Cerebellar nuclear complex (tissue), 1 donor: Measurements from ENCODE around the gene PIEZO1.

Source experiments
- DNase-seq, 2 experiments: peaks; one replicate each; lab custom pipeline; 2025; lab: John Stamatoyannopoulos, UW

PIEZO1 gene

DNA sequence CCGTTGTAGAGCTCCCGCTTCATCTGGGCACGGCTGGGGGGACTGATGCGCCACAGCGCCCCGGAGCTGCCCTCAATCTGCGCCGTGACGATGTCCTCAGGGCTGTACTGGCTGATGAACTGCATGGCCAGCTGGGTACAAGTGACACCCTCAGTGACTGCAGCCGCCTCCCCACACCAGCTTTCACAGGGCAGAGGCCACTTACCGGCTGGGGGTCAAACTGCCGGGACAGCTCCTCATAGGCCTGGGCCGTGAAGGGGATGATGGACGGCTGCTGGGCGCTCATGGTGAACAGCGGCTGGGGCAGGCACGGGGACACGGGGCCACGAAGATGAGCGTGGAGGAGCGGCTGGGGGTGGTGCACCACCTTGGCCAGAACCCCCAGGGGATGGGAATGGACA lies 68.4 kb downstream of the PIEZO1 start:
- no peak for DNase-seq

DNA sequence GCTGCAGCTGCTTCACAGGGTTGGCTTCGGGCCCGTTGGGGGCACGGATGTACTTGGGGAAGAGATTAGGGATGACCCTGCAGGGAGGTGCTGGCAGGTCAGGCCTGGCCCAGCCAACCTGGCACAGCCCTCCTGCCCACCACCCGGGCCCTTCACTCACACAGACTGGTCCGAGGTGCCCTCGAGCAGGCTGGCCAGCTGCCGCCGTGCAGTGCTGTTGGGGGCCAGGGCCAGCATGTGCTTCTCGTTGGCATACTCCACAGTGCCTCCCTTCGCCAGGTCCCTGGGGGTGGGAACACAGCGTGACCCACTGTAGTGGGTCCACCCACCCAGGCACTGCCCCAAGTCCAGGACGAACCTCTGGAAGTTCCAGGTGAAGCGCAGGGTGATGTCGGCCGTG lies 68.8 kb downstream of the PIEZO1 start:
- DNase-seq = no peak

DNA sequence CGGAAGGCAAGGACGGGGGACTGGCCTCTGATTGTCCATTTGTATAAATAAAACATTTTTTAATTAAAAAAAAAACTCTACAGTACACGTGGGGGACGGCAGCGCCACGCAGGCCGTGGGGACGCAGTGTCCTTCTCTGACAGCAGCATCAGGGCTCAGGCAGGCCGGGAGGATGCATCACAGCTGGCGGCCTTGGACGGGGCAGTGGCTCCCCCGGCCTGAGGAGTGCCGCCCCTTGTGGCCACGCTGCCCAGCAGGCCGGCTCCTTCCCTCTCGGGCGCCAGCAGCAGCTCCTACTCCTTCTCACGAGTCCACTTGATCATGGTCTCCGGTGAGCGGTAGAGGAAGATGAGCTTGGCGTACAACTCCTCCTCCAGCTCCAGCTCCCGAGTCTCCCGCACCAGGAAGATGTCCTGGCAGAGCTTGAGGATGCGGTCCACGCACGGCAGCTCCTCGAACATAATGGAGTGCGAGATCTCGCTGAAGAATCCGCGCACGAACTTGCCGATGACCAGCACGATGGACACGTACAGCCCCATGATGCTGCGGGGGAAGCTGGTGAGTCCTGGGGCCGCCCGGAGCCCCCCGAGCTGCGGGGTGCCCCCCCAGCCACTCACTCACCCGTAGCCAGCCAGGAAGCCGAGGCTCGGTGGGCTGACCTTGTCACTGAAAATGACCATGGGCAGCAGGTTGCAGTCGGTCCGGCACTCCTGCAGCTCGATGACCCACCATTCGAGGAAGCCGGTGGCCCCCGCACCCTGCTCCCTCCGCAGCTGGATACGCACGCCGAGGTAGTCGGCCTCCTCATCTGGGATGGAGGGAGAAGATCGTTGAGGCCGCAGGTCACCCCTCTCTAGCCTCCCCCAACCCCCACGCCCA lies 69.5 kb downstream of the PIEZO1 start:
- DNase-seq = no peak

DNA sequence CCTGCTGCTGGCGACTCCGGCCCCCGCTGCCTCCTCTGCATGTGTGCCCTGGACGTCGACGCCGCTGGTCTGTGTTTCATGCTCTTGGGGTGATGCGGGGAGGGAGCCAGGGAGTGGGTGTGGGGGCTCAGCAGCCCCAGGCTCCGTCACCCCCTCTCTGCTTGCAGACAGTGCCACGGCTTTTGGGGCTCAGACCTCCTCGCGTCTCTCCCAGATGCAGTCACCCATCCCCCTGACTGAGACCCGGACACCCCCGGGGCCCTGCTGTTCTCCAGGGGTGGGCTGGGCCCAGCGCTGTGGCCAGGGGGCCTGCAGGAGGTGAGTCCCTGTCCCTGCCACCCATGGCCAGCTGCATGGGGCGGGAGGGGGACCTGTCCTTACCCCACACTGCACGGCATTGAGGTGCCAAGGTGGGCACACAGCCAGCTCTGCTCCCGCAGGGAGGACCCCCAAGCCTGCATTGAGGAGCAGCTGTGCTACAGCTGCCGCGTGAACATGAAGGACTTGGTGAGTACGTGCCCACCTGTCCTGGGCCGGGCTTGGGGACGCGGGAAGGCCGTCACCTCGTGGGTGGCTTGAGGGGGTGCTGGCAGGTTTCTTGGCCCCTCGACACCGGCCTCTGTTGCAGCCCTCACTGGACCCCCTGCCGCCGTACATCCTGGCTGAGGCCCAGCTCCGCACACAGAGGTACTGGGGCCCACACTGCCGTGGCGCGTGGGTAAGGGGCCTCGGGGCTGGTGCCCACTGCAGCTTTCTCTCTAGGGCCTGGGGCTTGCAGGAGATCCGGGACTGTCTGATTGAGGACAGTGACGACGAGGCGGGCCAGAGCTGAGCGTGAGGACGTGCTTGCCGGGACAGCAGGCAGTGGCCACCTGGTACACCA lies 70.4 kb downstream of the PIEZO1 start:
- DNase-seq = no peak

DNA sequence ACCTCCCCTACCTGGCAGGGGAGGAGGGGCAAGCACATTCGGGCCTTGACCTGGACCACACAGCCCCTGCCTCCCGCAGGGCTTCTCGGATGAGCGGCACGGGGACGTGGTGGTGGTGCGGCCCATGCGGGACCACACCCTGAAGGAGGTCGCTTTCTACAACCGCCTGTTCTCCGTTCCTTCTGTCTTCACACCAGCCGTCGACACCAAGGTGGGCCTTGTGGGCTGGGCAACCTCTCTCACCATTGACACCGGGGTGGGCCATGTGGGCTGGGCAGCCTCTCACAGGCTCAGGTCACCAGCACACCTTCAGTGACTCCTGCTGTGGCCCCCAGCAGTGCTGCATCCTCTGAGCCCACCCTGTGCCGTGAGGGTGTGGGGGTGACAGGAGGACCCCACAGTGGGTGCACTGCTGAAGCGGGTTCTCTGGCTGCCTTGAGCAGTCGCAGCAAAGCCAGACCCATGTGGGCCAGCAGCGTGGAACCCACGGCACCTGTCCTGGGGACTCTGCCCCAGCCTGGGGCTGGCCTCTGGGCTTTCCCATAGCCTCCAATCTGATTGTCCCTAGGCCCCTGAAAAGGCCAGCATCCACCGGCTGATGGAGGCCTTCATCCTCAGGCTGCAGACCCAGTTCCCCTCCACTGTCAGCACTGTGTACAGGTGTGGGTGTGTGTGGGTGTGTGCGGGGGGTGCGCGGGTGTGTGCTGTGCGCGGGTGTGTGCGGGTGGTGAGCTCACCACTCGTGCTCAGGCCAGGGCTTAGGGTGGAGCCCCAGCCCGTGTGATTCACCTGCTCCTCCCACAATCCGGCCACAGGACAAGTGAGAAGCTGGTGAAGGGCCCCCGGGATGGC lies 71.2 kb downstream of the PIEZO1 start:
- DNase-seq = no peak

DNA sequence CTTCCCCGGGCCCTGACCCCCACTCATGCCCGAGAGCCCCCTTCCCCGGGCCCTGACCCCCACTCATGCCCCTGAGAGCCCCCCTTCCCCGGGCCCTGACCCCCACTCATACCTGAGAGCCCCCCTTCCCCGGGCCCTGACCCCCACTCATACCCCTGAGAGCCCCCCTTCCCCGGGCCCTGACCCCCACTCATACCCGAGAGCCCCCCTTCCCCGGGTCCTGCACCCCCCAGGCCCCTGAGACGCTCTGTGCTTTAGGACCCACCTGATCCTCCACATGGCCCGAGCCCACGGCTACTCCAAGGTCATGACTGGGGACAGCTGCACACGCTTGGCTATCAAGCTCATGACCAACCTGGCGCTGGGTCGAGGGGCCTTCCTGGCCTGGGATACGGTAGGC lies 72.0 kb downstream of the PIEZO1 start:
- DNase-seq = no peak

DNA sequence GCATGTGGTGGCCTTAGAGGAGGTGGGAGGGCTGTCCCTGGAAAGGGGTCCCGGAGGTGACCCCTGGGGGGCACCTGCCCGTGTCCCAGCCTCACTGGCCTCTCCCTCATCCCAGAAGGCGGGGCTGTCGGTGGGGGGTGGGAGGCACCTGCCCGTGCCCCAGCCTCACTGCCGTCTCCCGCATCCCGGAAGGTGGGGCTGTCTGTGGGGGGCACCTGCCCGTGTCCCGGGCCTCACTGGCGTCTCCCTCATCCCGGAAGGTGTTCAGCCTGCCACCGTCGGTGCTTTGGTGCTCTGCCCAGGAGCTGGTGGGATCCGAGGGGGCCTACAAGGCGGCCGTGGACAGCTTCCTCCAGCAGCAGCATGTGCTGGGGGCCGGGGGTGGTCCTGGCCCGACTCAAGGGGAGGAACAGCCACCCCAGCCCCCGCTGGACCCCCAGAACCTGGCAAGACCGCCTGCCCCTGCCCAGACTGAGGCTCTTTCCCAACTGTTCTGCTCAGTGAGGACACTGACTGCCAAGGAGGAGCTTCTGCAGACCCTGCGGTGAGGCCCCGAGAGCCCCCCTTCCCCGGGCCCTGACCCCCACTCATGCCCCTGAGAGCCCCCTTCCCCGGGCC lies 72.5 kb downstream of the PIEZO1 start:
- DNase-seq = no peak

DNA sequence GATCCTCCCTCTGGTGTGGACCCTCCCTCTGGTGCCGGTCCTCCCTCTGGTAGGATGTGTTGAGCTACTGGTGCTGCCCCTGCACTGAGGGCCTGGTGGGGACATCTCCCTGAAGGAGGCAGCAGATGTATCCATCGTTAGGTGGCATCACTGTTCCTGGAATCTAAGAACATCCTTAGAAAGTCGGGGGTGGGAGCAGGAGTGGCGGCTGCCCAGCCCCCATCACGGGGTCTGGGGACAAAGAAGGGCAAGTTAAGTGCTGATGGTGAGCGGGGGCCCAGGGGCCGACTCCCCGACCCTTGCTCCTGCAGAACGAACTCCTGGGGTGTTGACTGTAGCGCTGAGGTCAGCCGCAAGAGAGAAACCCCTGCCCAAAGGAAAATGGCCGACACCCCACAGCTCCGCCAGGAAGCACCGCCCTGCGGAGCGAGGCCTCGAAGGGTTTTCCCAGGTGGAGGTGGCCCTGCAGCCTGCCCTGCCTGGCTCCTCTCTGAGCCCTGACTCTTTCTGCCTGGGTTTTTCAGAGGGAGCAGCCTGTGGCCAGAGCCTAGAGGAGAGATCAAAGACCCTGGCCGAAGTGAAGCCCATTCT lies 73.2 kb downstream of the PIEZO1 start:
- no peak for DNase-seq

DNA sequence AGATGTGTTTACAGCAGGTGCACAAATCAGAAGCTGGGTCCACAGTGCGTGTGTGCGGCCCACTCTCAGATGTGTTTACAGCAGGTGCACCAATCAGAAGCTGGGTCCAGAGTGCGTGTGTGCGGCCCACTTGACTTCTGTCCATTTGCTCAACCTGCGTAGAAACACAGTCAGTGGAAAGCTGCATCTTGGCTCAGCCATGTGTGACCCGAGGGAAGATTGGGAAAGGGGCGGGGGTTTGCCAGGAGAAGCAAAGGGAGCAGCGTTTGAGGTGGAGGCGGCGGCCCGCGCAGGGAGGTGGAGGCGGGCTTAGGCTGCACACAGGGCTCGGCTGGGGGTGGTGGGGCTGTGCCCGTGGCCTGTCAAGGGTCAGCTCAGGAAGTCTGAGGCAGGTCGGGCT lies 74.5 kb downstream of the PIEZO1 start:
- DNase-seq = no peak

DNA sequence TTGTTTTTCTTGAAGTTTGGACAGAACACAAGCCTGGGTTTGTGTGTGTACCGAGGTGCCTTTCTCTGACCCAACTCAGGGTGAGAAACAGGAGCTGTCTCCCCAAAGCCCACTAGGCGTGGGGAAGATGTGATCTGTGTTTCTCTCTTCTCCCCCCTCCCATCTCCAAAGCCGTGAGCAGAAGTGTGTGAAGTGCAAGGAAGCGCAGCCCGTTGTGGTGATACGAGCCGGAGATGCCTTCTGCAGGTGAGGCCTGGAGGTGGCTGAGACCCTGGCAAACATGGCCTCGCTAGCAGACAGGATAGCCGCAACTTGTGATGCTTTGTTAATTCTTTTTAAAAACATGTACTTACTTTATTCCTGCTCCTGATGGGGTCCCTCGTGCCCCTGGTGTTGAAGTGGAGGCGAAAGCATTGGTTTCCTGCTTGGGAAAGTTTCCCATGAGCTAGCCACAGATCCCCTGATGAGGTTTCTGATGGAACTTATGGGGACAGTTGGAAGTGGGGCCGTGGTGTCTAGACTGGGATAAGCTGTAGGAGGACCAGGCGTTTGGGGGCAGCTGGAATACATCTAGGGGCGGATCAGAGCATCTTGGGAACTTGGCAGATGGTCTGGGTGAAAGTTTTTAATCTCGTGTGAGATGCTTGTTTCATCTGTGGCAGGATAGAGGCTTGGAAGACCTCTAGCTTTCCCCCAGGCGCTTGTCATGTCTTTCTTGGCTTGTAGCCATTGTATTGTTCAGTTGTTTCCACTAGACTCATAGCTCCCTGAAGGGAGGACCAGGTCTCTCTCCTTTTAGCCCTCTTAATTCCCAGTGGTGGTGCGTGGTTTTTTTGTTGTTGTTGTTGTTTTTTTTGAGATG lies 77.8 kb downstream of the PIEZO1 start:
- no peak for DNase-seq

DNA sequence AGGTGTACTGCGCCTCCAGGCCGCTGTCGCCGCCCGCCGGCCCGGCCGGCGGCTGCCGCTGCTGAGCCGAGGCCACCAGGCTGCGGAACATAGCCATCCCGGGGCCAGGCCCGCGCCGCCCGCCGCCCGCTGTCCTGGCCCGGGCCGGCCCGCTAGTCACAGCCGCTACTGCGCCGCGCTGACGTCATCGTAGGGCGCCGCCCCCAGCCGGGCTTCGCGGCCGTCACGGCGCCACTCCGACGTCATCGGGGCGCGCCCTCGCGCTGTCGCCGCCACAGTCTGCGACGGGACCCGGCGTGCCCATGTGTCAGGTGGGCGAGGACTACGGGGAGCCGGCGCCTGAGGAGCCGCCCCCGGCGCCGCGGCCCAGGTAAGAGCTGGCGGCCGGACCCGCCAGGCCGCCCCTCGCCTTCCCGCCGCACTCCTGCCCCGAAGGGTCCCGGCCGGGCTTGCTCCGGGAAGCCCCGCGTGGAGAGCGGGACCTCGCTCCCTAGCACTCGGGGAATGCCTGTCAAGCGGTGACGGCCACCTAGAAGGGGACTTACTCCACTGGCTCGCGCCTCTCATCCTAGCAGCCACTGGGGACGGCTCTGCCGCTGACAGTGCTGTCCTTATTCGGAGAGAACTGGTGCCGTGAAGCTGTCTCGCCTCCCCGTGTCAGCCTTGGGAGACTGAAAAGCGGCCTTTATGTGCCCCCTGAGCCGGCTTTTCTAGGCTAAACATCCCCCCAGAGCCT lies 78.6 kb downstream of the PIEZO1 start, which contains the start of the genes CTU2 and RNF166:
CTU2 (plus strand) TSS at position 275 of the 736 bp plus-strand sequence; CDS start at position 303, 28 bp downstream.
RNF166 (minus strand) TSS at position 180 of the 736 bp plus-strand sequence; CDS start at position 97, 83 bp downstream.
- DNase-seq = no peak

DNA sequence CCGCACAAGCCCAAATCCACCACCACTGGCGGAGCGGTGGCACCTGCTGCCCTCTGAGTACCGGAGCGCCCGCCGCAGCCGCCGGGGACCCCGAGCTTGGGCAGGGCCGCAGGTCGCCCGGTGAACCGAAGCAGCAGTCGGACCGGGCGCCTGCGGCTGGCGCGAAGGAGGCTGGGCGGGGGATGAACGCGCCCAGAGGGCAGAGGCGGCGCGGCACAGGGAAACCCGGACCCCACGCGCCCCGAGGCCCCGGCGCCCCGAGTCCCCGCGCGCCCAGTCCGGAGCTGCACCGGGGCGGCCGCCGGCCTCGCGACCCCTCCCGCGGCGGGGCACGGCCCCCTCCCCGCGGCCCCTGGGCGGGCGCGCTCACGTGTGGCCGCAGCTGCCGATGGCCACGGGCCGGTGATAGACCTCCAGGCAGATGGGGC lies 79.2 kb downstream of the PIEZO1 start:
- no peak for DNase-seq

DNA sequence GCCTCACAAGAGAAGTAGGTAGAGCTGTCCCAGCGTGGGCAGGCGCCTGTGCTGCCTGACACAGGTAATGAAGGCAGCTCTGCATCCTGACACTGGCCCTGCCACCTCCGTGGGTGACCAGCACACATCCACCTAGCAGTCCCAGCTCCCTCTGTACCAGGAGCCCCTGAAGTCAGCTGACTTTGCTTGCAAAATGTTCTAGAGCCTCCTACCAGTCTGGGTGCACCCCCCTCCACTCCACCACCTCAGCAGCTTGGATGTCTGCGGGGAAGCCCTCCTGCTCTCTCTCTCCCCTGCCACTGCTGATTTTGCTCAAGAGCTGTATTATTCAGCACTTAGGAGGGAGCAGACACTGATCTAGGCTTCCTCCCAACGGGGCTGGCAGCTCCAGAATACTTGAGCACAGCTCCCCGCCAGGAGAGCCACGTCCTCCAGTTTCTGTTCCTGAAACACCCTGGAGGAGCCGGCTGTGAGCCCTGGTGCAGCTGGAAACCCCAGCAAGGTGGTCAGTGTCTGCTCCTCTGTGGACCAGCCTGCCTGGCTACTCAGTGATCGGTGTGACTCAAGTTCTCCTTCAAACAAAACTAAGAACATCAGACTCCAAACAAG lies 79.8 kb downstream of the PIEZO1 start:
- DNase-seq = no peak

DNA sequence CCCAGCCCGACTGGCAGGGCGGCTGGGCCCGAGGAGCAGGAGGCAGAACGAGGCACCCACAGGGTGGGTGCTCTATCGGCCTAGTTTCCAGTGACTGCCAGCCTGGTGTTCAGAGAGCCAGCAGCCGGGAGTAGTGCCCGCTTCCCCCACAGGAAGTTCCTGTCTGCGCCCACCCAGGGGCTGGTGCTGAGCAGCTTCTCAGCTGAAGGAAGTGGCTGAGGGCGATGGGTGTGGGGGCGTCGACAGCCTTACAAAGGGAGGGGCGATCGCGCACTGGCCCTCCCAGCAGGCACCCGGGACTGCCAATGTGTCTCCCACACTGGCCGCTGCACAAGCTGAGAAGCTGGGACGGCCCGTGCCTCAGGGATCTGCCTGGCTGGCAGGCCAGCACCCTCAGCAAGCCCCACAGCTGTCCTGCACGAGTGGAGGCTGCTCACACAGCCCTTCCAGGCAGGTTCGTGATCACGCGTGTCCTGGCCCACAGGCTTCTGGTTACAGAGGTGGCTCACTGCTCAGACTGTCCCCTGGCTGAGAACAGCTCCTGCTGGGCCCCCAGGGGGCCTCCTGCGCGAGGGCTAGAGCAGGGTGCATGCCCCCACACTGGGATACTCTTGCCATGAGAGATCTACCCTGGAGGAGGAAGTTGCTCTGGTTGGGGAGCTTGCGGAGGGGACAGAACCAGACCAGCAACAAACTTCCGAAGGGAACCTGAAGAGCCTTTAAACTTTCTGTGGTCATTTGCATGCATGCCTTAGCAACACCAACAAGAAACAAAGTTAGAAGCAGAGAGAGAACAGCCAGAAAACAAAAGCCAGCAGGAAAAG lies 81.3 kb downstream of the PIEZO1 start:
- DNase-seq = no peak

DNA sequence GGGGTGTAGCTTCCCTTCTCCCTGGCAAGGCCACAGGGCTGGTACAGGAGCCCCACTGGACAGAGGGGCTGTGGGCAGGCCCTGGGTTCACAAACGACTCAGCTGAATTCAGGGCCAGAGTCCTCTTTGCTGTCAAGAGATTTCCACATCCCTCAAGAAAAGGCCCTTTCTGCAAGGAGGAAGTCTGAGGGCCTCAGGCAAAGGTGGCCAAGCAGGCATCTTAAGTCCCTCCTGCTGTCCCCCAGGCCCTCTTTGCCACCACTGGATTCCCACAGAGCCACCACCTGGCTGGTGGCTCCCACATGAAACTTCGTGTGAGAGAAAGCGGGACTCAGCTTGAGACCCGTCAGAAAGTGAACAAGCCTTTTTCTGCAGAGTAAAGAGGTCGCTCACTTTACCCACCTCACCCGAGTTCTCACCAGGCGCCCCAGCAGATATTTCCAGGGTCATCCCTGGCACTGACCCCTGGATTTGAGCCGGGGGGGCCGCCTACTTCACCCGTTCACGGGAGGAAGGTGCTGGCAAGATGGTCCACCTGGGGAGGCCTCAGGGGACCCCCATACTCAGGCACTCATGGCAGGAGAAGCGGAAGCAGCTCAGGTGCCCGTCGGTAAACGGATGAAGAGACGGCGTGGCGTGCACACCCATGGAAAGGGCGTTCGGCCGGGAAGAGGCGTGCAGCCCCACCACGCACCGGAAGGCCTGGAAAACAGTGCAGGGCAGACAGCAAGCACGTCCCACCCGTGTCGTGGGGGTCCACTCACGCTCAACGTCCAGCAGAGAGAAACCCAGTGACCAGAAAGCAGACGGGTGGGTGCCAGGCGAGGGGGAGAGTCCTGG lies 82.4 kb downstream of the PIEZO1 start:
- no peak for DNase-seq

DNA sequence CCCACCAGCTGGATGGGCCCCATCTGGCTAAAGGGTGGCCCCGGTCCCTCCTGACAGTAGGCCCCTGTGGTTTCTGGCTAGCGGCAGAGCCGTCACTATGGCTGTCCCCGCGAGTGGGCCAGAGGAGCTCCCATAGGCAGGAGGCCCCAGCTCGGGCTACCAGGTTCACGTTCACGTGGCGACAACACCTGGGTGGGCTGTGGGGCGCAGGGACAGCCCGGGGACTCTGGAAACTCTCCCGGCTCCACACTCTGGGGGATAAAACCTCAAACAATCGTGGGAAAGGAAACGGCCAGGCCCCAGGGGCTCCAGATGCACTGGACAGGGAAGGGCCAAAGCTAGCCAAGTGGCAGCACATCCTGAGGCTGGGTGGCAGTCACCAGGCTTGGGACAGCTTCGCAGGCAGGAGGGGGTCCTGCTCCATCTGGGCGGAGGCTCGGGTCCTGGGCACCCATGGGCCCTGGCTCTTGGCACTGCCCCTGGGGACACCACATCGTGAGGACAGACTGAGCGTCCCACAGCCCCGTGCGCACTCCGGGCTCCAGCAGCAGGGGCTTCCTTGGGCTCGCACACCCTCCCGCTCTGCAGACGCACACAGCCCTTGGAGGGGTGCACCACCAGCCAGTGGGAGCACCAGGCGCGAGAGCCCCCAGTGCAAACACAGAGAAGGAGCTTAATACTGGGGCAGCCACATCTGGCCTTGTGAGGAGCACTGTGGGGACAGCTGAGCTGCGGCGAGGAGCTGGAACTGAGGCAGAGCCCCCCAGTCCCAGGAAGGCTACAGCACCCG lies 83.2 kb downstream of the PIEZO1 start:
- no peak for DNase-seq
